Prostate gland (tissue), 2 donors: ENCODE results near the gene SOX2. TPM values are rescaled to one million over a fixed set of nuclear protein-coding genes. Genes with fewer than 3 reads are reported as not detected.

Experiments used
- DNase-seq: peaks from one replicate; pipeline ENCODE4 v3.0.0-alpha.2; 2019; ENCODE audit warnings: low spot score
- H3K27ac ChIP-seq, 2 donors: fragments of 200-600 bp; sonication (generic); 2 replicates each; pipeline ENCODE4 v1.5.1; 2017 to 2019
- H3K27me3 ChIP-seq: fragments of 200-600 bp; sonication (generic); replicated peaks from 2 replicates; pipeline ENCODE4 v1.5.1; 2019; ENCODE audit not compliant: insufficient read depth
- H3K36me3 ChIP-seq, 2 donors: fragments of 200-600 bp; sonication (generic); 1 replicate in 1 of 2; 2 replicates in 1 of 2; pipeline versions ENCODE4 v1.5.1 to v1.8.1; 2017 to 2019
- H3K4me1 ChIP-seq: fragments of 200-600 bp; sonication (generic); replicated peaks from 2 replicates; pipeline ENCODE4 v1.5.1; 2019
- H3K4me3 ChIP-seq, 2 donors: fragments of 200-600 bp; sonication (generic); 2 replicates each; pipeline ENCODE4 v1.5.1; 2017 to 2019
- H3K9me3 ChIP-seq: fragments of 200-600 bp; sonication (generic); 2 replicates; pipeline ENCODE4 v1.5.1; 2017
- CTCF ChIP-seq, 4 experiments: fragments of 200-600 bp in 2 of 4; fragments of 450-650 bp in 2 of 4; sonication (generic) in 2 of 4; IDR thresholded peaks; 1 replicate in 3 of 4; 2 replicates in 1 of 4; pipeline ENCODE4 v1.5.1; 2016 to 2019; ENCODE audit warnings: antibody characterized with exemption in 4 of 4, mild to moderate bottlenecking in 2 of 4, moderate library complexity in 2 of 4
- POLR2A ChIP-seq: fragments of 450-650 bp; IDR thresholded peaks from one replicate; pipeline ENCODE4 v1.6.1; 2016; ENCODE audit warnings: antibody characterized with exemption, mild to moderate bottlenecking
- POLR2AphosphoS5 ChIP-seq: sonication (generic); formaldehyde crosslinking; IDR thresholded peaks from one replicate; pipeline ENCODE4 v1.6.1; 2017; ENCODE audit warnings: antibody characterized with exemption
- WGBS: methylation state at CpG from one replicate; pipeline ENCODE4 v1.1.5; 2018; 5-methylcytosine and 5-hydroxymethylcytosine counted together
- intact Hi-C: fragments of 100-400 bp; cut with DNase I; formaldehyde crosslinking; loops from one replicate; pipeline ENCODE4 v1.14.2; 2022
- total RNA-seq, 2 donors: library from RNA; depleted of rRNA; stranded (reverse); fragments of >200 nt; gene quantifications; one replicate each; pipeline ENCODE4 v1.1.0, GENCODE V29; 2016

Gene SOX2
- total RNA-seq, 2 donors from 2014 or later = 10.5 to 17.8 TPM

DNA sequence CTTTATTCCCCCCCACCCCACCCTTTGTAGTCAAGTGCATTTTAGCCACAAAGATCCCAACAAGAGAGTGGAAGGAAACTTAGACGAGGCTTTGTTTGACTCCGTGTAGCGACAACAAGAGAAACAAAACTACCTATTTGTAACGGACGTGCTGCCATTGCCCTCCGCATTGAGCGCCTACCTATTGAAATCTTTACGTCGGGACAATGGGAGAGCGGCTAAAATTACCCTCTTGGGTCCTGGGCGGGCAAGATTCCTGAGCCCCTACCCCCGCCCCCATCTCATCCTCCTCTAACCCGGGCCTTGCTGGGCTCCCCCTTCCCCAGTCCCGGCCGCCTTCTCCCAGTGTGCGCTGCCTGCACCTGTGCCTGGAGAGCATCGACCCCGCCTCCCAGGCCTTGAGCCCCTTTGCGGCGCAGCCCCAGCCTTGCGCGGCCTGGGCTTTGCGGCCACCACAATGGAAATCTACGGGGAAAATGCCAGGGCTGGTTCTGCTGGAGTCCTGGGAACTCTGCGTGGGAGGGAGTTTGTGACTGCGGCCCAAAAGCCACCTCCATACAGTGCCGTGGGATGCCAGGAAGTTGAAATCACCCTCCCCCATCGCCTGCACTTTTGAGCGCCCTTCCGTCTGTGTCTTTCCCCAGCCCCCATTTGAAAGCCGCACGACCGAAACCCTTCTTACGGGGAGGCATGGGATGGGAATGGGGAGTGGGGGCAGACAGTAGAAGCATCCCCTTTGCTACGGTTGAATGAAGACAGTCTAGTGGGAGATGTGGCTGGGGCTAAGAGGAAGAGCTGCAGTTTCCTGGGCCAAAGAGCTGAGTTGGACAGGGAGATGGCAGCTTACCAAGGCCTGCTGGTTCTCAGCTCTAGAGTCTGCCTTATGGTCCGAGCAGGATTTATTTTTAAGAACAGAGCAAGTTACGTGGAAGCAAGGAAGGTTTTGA, 1.1 kb upstream of the SOX2 start:
- no peak overlapping the region for H3K4me3 ChIP-seq
- no peaks in the 10 kb centered on the region for H3K9me3 ChIP-seq
- H3K27ac ChIP-seq = peak overlapping the region; percentile 44 to 76
- peaks cover 3% of the 10 kb centered on the region for H3K4me1 ChIP-seq
- no peak for DNase-seq
- intact Hi-C loops = no loop called here
- no peaks in the 10 kb centered on the region for H3K36me3 ChIP-seq
- TF ChIP-seq POLR2AphosphoS5 = no peak
- TF ChIP-seq POLR2A = no peak
- no peak for TF ChIP-seq CTCF (IDR thresholded peaks at IDR 0.05)
- 35% methylated on average over 37 of the region's 37 CpGs for WGBS
- H3K27me3 ChIP-seq = peaks cover 8% of the 10 kb centered on the region

GRCh38 chr3:181712226-181712552, 464 bp downstream of the SOX2 start:
- Histone ChIP-seq H3K9me3 (no peaks in the 10 kb centered on the region), H3K27me3 (peaks cover 8% of the 10 kb centered on the region), H3K4me1 (peaks cover 3% of the 10 kb centered on the region), H3K4me3 (peak overlapping the region; percentile 36 to 49), H3K36me3 (no peaks in the 10 kb centered on the region), H3K27ac (peak overlapping the region; percentile 73 to 76)
- TF ChIP-seq POLR2A = no peak
- TF ChIP-seq POLR2AphosphoS5 = no peak
- no peak for TF ChIP-seq CTCF (IDR thresholded peaks at IDR 0.05)
- WGBS = 2% methylated on average over 41 of the region's 44 CpGs
- intact Hi-C loops = no loop called here
- DNase-seq = no peak

DNA sequence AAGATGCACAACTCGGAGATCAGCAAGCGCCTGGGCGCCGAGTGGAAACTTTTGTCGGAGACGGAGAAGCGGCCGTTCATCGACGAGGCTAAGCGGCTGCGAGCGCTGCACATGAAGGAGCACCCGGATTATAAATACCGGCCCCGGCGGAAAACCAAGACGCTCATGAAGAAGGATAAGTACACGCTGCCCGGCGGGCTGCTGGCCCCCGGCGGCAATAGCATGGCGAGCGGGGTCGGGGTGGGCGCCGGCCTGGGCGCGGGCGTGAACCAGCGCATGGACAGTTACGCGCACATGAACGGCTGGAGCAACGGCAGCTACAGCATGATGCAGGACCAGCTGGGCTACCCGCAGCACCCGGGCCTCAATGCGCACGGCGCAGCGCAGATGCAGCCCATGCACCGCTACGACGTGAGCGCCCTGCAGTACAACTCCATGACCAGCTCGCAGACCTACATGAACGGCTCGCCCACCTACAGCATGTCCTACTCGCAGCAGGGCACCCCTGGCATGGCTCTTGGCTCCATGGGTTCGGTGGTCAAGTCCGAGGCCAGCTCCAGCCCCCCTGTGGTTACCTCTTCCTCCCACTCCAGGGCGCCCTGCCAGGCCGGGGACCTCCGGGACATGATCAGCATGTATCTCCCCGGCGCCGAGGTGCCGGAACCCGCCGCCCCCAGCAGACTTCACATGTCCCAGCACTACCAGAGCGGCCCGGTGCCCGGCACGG, 991 bp downstream of the SOX2 start:
- no peaks in the 10 kb centered on the region for H3K36me3 ChIP-seq
- no peak for TF ChIP-seq POLR2AphosphoS5
- no peak for TF ChIP-seq POLR2A
- no peak for TF ChIP-seq CTCF (IDR thresholded peaks at IDR 0.05)
- peaks cover 3% of the 10 kb centered on the region for H3K4me1 ChIP-seq
- WGBS = 1% methylated on average over 51 of the region's 65 CpGs
- intact Hi-C loops = no loop called here
- DNase-seq = peak; percentile 33
- peak overlapping the region; percentile 36 to 49 for H3K4me3 ChIP-seq
- peaks cover 11% of the 10 kb centered on the region for H3K27me3 ChIP-seq
- H3K27ac ChIP-seq = peak overlapping the region; percentile 73 to 76
- no peaks in the 10 kb centered on the region for H3K9me3 ChIP-seq

DNA sequence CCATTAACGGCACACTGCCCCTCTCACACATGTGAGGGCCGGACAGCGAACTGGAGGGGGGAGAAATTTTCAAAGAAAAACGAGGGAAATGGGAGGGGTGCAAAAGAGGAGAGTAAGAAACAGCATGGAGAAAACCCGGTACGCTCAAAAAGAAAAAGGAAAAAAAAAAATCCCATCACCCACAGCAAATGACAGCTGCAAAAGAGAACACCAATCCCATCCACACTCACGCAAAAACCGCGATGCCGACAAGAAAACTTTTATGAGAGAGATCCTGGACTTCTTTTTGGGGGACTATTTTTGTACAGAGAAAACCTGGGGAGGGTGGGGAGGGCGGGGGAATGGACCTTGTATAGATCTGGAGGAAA, 1.5 kb downstream of the SOX2 start:
- Histone ChIP-seq H3K27ac (peak overlapping the region; percentile 73 to 76), H3K4me1 (peaks cover 3% of the 10 kb centered on the region), H3K36me3 (no peaks in the 10 kb centered on the region), H3K9me3 (no peaks in the 10 kb centered on the region), H3K4me3 (peak overlapping the region; percentile 36 to 49), H3K27me3 (peaks cover 12% of the 10 kb centered on the region)
- no peak for DNase-seq
- TF ChIP-seq CTCF (IDR thresholded peaks at IDR 0.05) (no peak), POLR2AphosphoS5 (no peak), POLR2A (no peak)
- 3% methylated on average over 11 of the region's 11 CpGs for WGBS
- intact Hi-C loops = no loop called here
